Neural crest cell (in vitro differentiated cells): Measurements from ENCODE around the gene POLR2E. TPM values are rescaled to one million over a fixed set of nuclear protein-coding genes. Genes with fewer than 3 reads are reported as not detected.
"Not testable (repeated sequence)": the region's sequence is repeated elsewhere in the genome, so short reads cannot be mapped to it uniquely, and the experiment has no call there.

Experiments used
- DNase-seq: peaks from one replicate; pipeline ENCODE4 v3.0.0; 2021; ENCODE audit warnings: low read depth, mixed read lengths, low spot score
- H3K27ac Mint-ChIP-seq: one replicate; pipeline ENCODE4 v1.8.0; 2021; ENCODE audit warnings: mild to moderate bottlenecking, mixed read lengths; ENCODE audit not compliant: unreplicated experiment
- H3K27me3 Mint-ChIP-seq: 2 replicates; pipeline ENCODE4 v1.8.0; 2021; ENCODE audit warnings: low read depth, mild to moderate bottlenecking, mixed read lengths
- H3K36me3 Mint-ChIP-seq: 2 replicates; pipeline ENCODE4 v1.8.0; 2021; ENCODE audit warnings: low read depth, mild to moderate bottlenecking, mixed read lengths
- H3K4me1 Mint-ChIP-seq: 2 replicates; pipeline ENCODE4 v1.8.0; 2021; ENCODE audit warnings: mixed read lengths
- H3K4me3 Mint-ChIP-seq: one replicate; pipeline ENCODE4 v1.8.0; 2021; ENCODE audit warnings: mild to moderate bottlenecking, mixed read lengths
- H3K9me3 Mint-ChIP-seq: 2 replicates; pipeline ENCODE4 v1.8.0; 2021; ENCODE audit warnings: mixed read lengths
- total RNA-seq: library from RNA; stranded (reverse); gene quantifications from 2 replicates; pipeline ENCODE4 v1.2.1, GENCODE V29; 2021
- TF ChIP-seq, protein P1 (sequence below): fragments of 200-600 bp; sonication (generic); conservative IDR thresholded peaks from 2 replicates; pipeline ENCODE4 v1.5.0; 2021; ENCODE audit warnings: antibody characterized with exemption, mild to moderate bottlenecking

Gene POLR2E
- total RNA-seq, 1 donor from 2014 or later: 256 TPM

DNA sequence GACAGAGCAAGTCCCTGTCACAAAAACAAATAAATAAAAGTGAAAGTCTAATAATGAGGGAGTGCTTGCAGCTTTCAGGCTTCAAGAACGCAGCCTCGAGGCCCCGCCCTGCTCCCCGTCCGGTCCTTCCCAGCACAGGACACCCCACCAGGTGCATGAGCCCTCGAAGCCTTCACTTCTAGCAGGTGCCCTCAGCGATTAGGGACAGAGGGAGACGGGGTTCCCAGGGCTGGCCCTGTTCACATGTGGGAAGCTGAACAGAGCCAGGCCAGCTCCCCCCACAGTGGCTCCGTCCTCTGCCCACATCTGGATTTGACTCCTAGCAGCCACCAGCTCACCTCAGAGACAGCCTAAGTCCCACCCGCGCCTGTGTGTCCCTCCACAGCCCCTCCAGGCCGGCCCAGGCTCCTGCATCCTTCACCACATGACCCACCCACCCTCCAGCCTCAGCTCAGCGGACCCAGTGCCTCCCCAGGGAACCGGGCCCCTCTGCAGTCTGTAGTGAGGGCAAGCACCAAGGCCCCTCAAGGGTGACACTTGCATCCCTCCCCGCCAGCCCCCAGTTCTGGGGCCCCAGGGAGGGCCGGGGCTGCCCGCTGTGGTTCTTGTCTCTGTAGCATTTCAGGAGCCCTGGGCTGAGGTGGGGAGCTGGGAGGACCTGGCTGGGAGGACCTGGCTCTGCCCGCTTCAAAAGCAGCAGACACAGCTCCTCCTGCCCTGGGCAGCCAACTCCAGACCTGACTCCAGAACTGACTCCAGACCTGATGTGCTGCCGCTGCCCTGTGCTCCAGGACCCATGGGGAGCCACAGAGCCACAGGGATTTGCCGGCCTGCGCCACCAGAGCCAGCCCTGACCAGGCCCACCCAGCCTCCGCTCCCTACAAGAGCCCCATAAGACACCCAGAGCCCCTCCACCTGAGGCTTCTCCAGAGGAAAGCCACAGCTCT lies 35.9 kb upstream of the POLR2E start:
- no peak for DNase-seq
- Mint-ChIP-seq H3K27ac (no peak overlapping the region), H3K4me1 (no peaks in the 10 kb centered on the region), H3K36me3 (no peaks in the 10 kb centered on the region), H3K9me3 (no peaks in the 10 kb centered on the region), H3K27me3 (no peaks in the 10 kb centered on the region), H3K4me3 (no peak overlapping the region)
- TF ChIP-seq, protein P1, sequence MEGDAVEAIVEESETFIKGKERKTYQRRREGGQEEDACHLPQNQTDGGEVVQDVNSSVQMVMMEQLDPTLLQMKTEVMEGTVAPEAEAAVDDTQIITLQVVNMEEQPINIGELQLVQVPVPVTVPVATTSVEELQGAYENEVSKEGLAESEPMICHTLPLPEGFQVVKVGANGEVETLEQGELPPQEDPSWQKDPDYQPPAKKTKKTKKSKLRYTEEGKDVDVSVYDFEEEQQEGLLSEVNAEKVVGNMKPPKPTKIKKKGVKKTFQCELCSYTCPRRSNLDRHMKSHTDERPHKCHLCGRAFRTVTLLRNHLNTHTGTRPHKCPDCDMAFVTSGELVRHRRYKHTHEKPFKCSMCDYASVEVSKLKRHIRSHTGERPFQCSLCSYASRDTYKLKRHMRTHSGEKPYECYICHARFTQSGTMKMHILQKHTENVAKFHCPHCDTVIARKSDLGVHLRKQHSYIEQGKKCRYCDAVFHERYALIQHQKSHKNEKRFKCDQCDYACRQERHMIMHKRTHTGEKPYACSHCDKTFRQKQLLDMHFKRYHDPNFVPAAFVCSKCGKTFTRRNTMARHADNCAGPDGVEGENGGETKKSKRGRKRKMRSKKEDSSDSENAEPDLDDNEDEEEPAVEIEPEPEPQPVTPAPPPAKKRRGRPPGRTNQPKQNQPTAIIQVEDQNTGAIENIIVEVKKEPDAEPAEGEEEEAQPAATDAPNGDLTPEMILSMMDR: no peak

DNA sequence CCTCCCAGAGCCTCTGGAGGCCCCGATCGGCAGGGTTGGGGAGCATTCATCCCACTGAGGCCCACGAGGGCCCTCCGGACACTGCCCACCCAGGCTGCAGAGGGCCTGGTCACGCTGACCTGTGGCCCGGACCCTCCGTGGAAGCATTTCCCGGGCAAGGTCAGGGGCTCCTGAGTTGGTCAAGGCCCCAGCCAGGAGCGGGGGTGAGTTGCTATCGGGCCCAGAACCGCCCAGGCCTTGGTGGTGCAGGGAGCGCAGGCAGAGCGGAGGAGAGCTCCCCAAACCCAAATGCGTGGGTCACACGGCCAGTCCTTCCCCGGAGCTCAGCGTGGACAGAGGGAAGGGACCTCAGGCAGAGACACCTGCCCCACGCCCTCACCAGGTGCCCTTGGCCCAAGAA lies 34.4 kb upstream of the POLR2E start:
- TF ChIP-seq, protein P1: no peak
- Mint-ChIP-seq H3K4me1 (no peaks in the 10 kb centered on the region), H3K4me3 (no peak overlapping the region), H3K27ac (no peak overlapping the region), H3K9me3 (no peaks in the 10 kb centered on the region), H3K27me3 (no peaks in the 10 kb centered on the region), H3K36me3 (no peaks in the 10 kb centered on the region)
- DNase-seq: no peak

DNA sequence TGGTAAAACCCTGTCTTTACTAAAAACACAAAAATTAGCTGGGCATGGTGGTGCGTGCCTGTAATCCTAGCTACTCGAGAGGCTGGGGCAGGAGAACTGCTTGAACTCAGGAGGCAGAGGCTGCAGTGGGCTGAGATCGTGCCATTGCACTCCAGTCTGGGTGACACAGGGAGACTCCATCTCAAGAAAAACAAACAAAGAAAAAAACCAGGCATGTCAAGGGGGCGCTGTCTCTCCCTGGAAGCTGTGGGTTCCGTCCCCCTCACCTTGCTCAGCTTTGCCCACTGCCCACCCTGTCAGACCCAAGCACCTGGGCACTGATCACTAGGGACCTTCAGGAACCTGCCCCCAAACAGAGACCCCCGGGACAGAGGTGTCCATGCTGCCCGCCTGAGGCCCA lies 33.9 kb upstream of the POLR2E start:
- H3K27me3 Mint-ChIP-seq, H3K9me3 Mint-ChIP-seq, H3K4me3 Mint-ChIP-seq, DNase-seq, H3K36me3 Mint-ChIP-seq, H3K27ac Mint-ChIP-seq, H3K4me1 Mint-ChIP-seq: not testable (repeated sequence)

GRCh38 chr19:1128106-1128505 lies 32.9 kb upstream of the POLR2E start:
- DNase-seq: no peak
- H3K4me3 Mint-ChIP-seq: no peak overlapping the region
- H3K4me1 Mint-ChIP-seq: no peaks in the 10 kb centered on the region

DNA sequence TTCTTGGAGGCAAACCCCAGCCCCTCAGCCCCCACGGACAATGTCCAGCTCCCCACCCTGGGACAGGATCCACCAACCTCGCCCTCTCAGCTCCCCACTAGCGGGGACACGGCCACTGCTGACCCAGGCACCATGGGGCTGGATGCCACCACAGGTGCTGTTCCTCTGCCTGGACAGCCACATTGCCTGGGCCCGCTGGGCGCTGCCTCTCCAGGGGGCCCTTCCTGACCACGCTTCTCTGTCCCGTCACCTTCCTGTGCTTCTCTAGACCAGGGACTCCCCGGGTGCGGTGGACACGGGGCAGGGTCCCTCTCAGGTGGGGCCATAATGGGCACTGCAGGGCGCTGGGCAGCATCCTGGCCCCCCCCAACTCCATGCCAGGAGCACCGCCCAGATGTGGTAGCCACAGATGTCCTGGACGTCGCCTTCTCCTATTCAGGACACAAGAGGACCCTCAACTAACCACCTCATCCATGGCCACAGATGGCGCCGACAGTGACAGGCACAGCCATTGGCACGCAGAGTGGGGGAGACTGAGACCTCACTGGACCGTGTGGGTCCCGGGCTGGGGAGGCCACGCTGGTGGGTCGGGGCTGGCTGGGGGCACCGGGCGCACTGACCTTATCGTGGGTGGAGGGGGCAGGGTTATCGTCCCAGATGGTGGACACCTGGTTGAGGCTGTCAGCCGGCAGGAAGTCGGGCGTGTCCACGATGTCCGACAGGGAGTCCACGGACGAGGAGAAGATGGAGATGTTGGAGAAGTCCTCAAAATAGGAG lies 32.0 kb upstream of the POLR2E start:
- H3K27me3 Mint-ChIP-seq: no peaks in the 10 kb centered on the region
- no peaks in the 10 kb centered on the region for H3K9me3 Mint-ChIP-seq

More at GRCh38 chr19:1128106-1128505, 32.9 kb upstream of the POLR2E start:
- Mint-ChIP-seq H3K27ac (no peak overlapping the region), H3K27me3 (no peaks in the 10 kb centered on the region), H3K9me3 (no peaks in the 10 kb centered on the region), H3K36me3 (no peaks in the 10 kb centered on the region)
- TF ChIP-seq, protein P1: no peak

More for the DNA sequence above, 32.0 kb upstream of the POLR2E start:
- peaks cover 2% of the 10 kb centered on the region for H3K36me3 Mint-ChIP-seq
- TF ChIP-seq, protein P1: no peak
- no peaks in the 10 kb centered on the region for H3K4me1 Mint-ChIP-seq
- DNase-seq: no peak
- H3K27ac Mint-ChIP-seq: no peak overlapping the region
- no peak overlapping the region for H3K4me3 Mint-ChIP-seq
